ENCODE measurements around the gene CAPN13.

Gene CAPN13

GRCh38 chr2:30786923-30787685 lies 20.1 kb downstream of the CAPN13 start:
- no peak for DNase-seq (ENCODE audit: low spot score)

- no peak for DNase-seq (ENCODE audit: low spot score)
Measured at GRCh38 chr2:30784682-30785081, 22.6 kb downstream of the CAPN13 start.

GRCh38 chr2:30781961-30782533 lies 25.2 kb downstream of the CAPN13 start:
- no peak for DNase-seq (ENCODE audit: low spot score)

- DNase-seq (ENCODE audit: low spot score): no peak
Measured at GRCh38 chr2:30781451-30781850, 25.8 kb downstream of the CAPN13 start.

GRCh38 chr2:30780776-30781330 lies 26.4 kb downstream of the CAPN13 start:
- DNase-seq (ENCODE audit: low spot score): no peak

GRCh38 chr2:30778611-30779010 lies 28.6 kb downstream of the CAPN13 start:
- DNase-seq (ENCODE audit: low spot score): no peak

GRCh38 chr2:30777661-30778505 lies 29.4 kb downstream of the CAPN13 start:
- no peak for DNase-seq (ENCODE audit: low spot score)

GRCh38 chr2:30776831-30777635 lies 30.2 kb downstream of the CAPN13 start:
- DNase-seq (ENCODE audit: low spot score): no peak

GRCh38 chr2:30775833-30776232 lies 31.4 kb downstream of the CAPN13 start:
- no peak for DNase-seq (ENCODE audit: low spot score)

- DNase-seq (ENCODE audit: low spot score): no peak
Measured at GRCh38 chr2:30772021-30772705, 35.1 kb downstream of the CAPN13 start.

- DNase-seq (ENCODE audit: low spot score): no peak
Measured at GRCh38 chr2:30770816-30771576, 36.2 kb downstream of the CAPN13 start.

- DNase-seq (ENCODE audit: low spot score): no peak
Measured at GRCh38 chr2:30769891-30770462, 37.3 kb downstream of the CAPN13 start.

GRCh38 chr2:30769481-30769780 lies 37.8 kb downstream of the CAPN13 start:
- no peak for DNase-seq (ENCODE audit: low spot score)

- no peak for DNase-seq (ENCODE audit: low spot score)
Measured at GRCh38 chr2:30768708-30769480, 38.4 kb downstream of the CAPN13 start.

GRCh38 chr2:30768036-30768686 lies 39.1 kb downstream of the CAPN13 start:
- no peak for DNase-seq (ENCODE audit: low spot score)

- DNase-seq (ENCODE audit: low spot score): no peak
Measured at GRCh38 chr2:30766666-30767065, 40.6 kb downstream of the CAPN13 start.

- no peak for DNase-seq (ENCODE audit: low spot score)
Measured at GRCh38 chr2:30765876-30766470, 41.3 kb downstream of the CAPN13 start.

GRCh38 chr2:30765191-30765590 lies 42.1 kb downstream of the CAPN13 start:
- DNase-seq (ENCODE audit: low spot score): no peak
